Measurements from ENCODE around the gene PHOX2B.
"Not testable (repeated sequence)": the region's sequence is repeated elsewhere in the genome, so short reads cannot be mapped to it uniquely, and the experiment has no call there.

Gene PHOX2B

GRCh38 chr4:41747230-41748055 lies 1.1 kb downstream of the PHOX2B start:
- DNase-seq, result no peak

GRCh38 chr4:41746440-41747229 lies 1.9 kb downstream of the PHOX2B start:
- DNase-seq, result no peak

DNA sequence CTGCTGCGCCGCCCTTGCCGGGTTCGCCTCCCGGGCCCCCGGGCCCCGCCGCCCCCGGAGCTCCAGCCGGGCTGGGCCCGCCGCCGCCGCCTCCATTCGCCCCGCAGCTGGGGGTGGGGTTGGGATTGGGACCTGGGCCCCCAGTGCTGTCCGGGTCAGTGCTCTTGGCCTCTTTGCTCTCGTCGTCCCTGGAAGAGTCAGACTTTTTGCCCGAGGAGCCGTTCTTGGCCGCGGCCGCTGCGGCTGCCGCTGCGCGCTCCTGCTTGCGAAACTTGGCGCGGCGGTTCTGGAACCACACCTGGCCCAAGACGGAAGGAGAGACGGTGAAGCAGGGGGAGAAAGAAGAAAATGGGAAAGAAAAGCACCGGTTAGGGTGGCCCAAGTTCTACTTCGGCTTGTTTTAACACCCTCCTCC lies 2.5 kb downstream of the PHOX2B start:
- no peak for DNase-seq

- DNase-seq, result no peak
These were observed 3.1 kb downstream of the PHOX2B start for GRCh38 chr4:41745292-41746024.

DNA sequence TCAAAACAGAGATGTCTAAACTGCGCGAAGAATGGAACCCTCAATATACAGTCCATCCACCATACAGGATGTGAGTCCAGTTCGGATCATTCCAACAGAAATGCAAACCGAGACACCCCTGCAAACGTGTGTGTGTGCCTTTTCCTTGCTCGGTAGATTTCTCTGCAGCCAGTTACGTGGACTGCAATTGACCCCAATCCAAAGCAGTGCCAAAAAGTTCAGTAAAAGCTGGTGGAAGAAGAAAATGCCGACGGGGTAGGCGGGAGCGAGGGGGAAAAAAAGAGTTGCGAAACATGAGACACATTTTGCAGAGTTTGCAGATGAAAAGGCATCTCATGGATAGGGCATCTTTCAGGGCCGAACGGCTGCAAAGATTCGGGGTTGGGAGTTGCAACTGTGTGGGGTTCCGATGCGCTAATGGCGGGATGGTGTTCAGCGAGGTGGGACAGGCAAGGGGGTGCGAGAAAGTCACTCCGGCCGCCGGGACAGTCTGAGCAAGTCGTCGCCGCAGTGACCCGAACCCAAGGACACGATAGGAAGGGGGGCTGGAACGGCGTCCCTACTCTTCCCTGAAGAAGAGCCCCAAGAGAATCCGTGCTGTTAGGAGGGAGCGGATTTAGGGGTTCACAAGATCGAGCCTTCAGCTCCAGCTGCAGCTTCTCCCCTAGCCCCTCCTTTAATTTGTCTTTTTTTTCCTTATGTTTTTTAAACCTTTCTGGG lies 3.8 kb downstream of the PHOX2B start:
- no peak for DNase-seq

DNA sequence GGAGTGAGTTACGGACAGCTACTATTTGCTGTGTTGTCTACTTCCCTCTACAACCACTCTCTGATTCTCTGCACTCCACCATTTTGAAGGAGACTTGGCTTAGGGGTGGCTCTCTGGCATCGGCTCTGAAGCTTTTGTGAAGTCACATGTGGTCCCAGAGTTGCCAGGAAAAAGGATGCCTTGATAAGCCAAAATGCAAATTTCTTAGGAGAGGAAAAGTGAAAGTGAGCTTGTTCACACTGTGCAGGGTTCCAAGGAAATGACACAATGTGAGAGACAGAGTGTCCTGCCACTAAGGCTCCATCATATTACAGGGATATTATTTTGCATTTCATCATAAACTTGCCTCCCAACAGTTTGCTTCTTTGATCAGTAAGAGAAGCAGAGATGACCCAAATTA lies 7.2 kb downstream of the PHOX2B start:
- DNase-seq, result no peak

DNA sequence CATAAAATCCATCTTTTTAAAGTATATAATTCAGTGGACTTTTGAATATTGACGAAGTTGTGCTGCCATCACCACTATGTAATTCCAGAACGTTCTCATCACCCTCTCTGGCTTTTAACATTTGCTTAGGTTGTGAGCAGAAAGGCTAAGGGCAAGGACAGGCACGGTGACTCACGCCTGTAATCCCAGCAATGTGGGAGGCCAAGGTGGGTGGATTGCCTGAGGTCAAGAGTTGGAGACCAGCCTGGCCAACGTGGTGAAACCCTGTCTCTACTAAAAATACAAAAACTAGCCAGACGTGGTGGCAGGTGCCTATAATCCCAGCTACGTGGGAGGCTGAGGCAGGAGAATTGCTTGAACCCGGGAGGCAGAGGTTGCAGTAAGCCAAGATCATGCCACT lies 11.0 kb downstream of the PHOX2B start:
- DNase-seq, result not testable (repeated sequence)

- DNase-seq, result no peak
These were observed 14.2 kb downstream of the PHOX2B start for GRCh38 chr4:41734371-41734770.

- no peak for DNase-seq
These were observed 16.9 kb downstream of the PHOX2B start for GRCh38 chr4:41731569-41732126.

- no peak for DNase-seq
These were observed 20.0 kb downstream of the PHOX2B start for GRCh38 chr4:41728573-41728913.

DNA sequence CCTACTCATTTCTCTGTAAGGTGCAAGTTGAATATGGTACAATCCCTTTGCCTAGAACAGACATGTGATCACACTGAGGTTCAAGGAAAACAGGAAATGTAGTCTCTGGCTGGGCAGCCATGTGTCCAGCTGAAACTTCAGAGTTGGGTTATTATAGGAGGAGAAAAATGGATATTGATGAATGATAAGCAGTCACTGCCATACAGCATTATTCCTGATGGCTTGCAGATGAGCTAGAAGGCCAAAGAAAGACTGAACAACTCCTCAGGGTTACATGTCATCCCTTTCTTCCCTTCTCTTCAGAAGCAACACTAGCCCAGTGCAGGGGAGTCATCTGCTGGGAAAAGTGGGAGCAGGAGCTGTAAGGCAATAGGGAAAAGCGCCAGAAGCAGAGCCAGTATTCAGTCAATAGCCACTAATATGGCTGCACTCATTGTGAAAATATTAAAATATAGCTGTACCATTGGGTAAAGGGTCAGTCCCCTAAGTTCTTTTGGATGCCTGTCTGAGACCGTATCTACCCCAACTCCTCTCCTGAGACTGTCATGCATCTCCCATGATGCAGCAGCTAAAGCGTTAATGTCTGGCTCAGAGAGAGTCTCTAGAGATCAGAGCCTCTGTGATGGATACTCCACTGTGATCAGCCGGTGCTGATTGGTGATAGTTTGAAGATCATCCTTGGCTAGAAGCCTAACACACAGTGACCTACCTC lies 20.5 kb downstream of the PHOX2B start:
- DNase-seq, result no peak

- no peak for DNase-seq
These were observed 23.3 kb downstream of the PHOX2B start for GRCh38 chr4:41725254-41725653.

DNA sequence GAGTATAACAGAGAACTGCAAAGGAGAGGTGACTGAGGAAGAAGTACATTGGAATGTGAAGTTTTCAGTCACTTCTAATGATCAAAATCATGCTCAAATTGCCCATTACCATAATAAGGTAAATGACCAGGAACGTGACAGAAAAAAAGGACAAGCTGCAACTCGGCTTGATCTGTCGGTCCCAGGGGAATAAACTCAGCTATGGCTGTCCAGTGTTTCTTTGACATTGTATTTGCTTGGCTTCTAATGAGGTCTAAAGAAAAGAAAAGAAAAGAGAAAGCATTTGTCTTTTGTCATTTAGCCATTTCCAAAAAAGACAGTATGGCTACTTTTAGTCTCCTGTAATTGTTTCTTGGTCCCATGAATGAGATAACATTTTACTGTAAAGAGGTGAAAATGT lies 25.2 kb downstream of the PHOX2B start:
- DNase-seq, result no peak

GRCh38 chr4:41722181-41722580 lies 26.3 kb downstream of the PHOX2B start:
- DNase-seq, result no peak

DNA sequence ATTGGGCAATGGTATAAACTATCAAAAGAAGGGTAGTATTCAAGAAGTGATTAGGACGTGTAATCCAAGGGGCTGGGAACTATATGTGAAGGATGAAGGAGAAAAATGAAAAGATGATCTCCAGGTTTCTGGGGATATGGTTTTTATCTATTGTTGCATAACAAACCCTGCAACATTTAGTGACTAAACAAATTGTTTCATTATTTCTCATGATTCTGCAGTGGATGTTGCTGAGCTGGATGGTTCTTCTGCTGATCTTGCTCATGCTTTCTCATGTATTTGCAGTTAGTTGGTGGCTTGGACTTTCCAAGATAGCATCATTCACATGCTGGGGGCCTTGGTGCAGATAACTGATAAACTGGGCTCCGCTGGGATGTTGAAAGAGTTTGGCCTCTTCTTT lies 29.1 kb downstream of the PHOX2B start:
- no peak for DNase-seq

DNA sequence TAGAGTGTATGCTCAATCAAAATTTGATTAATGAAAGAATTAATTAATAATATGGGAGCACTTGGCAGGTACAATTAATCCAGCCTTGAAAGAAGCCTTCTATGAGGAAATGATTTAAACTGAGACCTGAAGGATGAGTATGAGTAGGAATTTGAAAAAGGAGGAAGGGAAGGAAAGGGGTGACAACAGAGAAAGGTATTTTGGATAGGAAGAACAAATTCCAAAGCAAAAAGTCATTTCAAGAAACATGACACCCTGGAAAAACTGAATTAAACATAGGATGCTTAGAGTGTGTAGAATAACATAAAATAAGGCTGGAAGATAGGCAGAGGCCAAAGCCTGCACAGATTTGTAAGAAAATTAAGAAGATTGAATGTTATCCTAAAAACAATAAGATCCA lies 29.6 kb downstream of the PHOX2B start:
- DNase-seq, result no peak

DNA sequence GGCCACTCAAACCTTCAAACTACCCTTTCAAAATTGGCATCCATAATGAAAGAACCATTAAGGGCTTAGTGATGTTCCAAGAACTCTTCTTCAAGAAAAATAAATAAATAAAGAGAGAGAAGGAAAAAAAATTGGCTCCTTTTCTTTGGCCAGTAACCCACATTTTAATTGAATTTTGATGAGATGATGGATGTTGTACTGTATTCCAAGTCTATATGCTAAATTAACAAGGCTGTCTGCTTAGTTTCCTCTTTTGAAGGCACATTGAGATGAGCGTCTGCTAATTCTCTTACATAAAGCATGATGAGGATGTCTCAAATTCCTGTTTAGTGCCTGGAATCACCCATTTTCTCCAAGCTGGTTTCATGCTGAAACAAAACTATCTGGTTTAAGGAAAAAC lies 33.4 kb downstream of the PHOX2B start:
- DNase-seq, result no peak

DNA sequence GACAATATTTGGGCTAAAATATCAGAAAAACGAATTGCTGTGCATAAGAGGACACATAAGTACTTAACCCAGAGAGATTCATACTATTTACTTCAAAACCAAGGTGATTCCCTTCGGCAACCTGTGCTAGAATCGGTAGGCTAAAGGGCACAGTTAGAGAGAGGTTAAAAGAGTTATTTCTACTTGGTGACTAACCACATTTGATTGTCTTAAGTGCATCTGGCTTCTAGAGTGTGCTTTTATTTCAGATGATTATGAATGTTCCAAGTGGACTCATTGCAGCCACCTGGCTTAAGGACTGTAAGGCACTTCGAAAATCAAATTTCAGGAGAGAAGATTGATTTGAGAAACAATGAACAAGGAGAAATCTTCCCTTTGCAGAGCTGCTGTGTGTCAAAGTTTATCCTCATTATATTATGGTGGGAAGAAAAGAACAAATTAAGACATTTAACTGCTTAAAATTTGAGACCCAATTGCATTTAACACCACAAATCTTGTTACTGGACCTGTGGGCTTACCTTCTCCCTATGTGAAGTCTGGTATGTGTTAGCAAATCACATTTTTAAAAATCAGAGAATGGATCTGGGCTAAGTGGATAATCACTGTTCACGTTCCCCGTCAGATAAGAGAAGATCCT lies 34.0 kb downstream of the PHOX2B start:
- DNase-seq, result no peak

DNA sequence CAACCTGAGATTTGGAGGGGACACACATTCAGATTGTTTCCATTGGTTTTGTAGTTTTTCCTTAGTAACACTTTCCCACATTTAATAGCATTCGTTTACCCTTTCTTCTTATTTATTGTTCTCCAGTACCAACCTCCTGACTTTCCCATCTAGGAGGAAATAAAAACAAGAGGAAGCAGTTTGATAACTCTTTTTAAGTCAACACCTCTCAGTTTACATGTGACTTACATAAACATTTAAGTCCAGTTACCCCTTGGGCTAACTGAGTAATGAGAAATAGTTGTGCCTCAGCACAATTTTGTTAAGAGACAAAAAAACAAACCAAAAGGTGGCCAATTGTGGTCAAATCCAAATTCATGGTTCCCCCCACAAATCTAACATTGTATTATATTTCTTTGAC lies 34.8 kb downstream of the PHOX2B start:
- DNase-seq, result no peak

DNA sequence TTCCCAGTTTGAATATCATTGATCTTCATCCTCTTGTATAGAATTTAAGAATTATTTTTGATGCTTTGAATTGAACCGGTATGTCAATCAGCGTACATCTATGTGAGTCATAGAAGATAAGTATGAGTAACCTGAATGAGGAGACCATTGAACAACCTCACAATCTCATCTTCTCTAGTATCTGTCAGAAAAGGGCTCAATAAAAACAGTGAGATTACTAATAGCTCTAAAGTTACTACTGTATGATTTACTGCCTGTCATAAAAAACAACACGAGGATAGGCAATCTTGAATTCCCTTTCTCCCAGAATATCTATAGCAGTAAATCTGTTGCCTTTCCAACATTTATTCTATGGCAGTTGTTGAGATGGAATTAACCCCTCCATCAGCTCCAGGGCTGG lies 36.1 kb downstream of the PHOX2B start:
- DNase-seq, result no peak

DNA sequence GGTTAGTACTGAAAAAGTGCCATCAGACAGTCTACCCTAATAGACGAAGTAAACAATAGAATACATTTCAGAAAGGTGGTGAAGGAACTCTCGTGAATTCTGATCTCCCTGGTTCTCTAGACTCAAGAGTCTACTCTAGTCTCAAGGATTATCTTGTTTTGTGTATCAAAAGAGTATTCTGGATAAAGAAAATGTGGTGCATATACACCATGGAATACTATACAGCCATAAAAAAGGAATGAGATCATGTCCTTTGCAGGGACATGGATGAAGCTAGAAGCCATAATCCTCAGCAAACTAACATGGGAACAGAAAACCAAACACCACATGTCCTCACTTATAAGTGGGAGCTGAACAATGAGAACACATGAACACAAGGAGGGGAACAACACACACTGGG lies 36.9 kb downstream of the PHOX2B start:
- not testable (repeated sequence) for DNase-seq

Data from central memory CD4-positive, alpha-beta T cell (primary cell).